ENCODE data around the gene PALLD.

- TF ChIP-seq CTCF (IDR thresholded peaks at IDR 0.05) (no peak), POLR2A (IDR thresholded peaks at IDR 0.05) (no peak)
Observed at GRCh38 chr4:168825975-168826374, 329.1 kb downstream of the PALLD start.
